GM19397 (cell line): ENCODE results near the gene CSMD2.
"Not testable (repeated sequence)": the region's sequence is repeated elsewhere in the genome, so short reads cannot be mapped to it uniquely, and the experiment has no call there.

Source experiments
- ATAC-seq: cut with Tn5 transposase; IDR thresholded peaks from one replicate; pipeline ENCODE4 v1.9.1; 2021; ENCODE audit warnings: mild to moderate bottlenecking, moderate library complexity; ENCODE audit not compliant: unreplicated experiment

CSMD2 gene

DNA sequence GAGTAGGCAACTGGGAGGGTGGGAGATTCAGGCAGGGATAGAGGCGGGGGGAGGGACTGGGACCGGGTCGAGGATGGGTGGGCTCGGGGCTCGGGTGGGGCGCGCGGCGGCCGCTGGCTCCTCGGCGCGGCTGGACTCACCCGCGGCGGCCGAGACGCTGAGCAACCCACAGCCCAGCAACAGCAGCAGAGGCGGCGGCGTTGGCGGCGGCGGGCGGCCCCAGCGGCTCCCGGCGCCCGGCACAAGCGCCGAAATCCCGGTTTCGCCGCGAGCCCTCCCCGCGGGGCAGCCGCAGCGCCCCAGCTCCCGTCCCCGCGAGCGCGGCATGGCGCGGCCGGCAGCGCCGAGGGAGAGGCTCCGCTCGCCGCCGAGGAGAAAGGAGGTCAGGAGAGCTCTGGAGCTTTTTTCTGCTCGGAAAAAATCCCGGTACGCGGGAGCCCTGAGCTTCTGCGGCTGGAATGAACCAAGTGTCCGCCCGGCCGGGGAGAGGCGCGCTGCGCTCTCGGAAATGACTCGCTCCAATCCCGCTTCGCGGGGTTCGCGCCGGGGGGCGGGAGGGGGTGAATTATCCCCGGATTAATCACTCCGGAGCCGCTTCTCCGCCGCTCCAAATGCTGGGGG, at the start of gene CSMD2:
Gene CSMD2 (minus strand): TSS at position 460 of the 621 bp plus-strand sequence. CDS start 133 bp downstream, at position 327.
- no peak for ATAC-seq

DNA sequence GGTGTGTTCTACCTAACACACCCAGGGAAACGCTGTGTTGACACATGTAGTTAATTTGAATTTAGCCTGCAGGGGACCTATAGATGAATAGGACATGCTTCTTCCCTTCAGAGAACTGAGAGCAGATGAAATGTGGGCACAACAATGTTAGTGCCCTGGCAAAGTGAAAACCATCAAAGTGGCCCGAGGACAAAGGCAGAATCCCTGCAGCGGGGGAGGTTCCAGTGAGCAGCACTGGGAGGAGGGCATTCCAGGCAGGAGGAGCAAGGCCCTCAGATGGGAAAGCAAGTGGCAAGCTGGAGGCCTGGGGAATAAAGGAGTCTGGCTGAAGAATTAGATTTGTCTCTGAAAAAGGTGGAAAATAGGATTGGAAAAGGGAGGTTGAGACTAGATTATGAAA, 48.9 kb upstream of the CSMD2 start:
- ATAC-seq: no peak

DNA sequence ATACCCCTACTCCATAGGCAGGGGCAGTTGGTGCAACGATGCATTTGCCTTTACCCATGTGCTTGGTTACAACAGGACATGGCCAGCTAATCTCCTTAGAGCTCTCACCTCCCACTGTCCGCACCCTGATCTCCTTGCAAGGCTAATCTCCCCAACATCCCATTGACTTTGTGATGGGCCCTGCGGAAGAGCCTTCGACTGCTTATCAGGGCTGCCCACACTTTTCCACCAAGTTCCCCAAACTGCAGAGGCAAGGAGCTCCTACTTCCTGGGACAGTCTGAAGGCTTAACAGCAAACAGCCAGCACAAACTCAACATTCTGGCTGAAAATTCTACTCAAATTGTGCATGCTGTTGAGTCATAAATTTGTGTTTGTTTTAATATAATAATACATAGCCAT, 47.6 kb upstream of the CSMD2 start:
- ATAC-seq: no peak

DNA sequence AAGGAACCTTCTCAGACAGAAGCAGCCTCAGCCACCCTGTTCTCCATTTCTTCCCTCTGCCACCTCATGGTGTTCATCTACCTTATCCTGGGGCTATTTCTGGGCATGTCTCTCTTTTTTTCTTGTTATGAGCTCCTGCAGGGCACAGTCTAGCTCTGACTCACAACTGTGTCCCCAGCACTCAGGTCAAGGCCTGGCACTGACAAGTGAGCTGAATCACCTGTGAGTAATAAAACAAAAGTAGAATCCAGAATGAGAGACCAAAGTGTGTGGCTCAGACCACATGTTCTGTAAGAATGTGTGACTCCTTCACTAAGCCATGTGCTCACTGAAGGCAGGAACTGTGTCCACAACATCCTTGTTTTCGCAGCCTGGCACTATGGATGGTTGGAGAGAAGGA, 34.9 kb upstream of the CSMD2 start:
- no peak for ATAC-seq

GRCh38 chr1:34192621-34193020, 27.6 kb upstream of the CSMD2 start:
- ATAC-seq: no peak

DNA sequence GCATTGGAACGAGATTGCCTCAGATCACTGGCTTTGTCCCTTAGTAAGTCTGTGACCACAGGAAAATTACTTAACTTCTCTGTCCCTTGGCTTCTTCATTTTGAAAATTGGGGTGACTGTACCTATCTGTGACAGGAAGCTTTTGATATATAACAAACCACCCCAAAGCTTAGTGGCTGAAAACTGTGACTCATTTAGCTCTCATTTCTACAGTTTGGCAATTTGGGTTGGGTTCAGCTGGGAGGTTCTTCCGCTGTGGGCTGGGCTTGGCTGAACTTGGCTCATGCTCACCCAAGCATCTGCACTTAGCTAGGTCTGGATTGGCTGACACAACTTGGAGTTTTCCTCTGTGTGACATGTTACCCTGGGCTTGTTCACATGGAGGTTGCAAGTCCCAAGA, 25.7 kb upstream of the CSMD2 start:
- no peak for ATAC-seq

DNA sequence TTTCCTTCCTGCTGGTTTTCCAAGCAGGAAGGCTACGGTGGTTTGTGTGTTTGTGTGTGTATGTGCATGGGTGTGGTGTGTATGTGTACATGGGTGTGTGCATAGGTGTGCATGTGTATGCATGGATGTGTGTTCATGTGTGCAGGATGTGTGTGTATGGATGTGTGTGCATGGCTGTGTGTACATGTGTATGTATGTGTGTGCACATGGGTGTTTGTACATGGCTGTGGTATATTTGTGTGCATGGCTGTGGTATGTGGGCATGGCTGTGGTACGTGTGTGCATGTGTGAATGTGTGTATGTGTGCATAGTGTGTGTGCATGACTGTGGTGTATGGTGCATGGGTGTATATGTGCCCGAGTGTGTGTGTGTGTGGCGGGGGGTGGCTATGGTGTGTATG, 24.0 kb upstream of the CSMD2 start:
- no peak for ATAC-seq

DNA sequence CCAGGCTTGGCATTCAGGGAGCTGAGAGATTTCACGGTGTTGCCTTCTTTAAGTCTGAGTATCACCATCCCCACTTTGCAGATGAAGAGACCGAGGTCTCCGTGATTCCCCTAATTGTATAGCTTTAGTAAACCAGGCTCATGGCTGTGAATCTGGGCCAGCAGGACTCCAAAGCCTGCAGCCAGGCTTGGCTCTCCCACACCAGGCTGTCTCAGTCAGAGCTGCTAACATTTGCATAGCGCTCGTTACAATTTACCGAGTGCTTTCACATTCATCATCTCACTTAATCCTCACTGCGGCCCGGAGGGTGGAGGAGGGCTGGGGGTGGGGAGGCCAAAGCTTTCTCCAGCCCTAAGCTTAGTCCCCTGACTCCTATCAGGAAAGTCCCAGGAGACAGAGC, 23.4 kb upstream of the CSMD2 start:
- no peak for ATAC-seq

GRCh38 chr1:34186741-34187494, 21.9 kb upstream of the CSMD2 start:
- ATAC-seq: no peak

- ATAC-seq: not testable (repeated sequence)
These were observed 18.4 kb upstream of the CSMD2 start for GRCh38 chr1:34183381-34183780.

GRCh38 chr1:34178072-34178471, 13.0 kb upstream of the CSMD2 start:
- ATAC-seq: no peak

DNA sequence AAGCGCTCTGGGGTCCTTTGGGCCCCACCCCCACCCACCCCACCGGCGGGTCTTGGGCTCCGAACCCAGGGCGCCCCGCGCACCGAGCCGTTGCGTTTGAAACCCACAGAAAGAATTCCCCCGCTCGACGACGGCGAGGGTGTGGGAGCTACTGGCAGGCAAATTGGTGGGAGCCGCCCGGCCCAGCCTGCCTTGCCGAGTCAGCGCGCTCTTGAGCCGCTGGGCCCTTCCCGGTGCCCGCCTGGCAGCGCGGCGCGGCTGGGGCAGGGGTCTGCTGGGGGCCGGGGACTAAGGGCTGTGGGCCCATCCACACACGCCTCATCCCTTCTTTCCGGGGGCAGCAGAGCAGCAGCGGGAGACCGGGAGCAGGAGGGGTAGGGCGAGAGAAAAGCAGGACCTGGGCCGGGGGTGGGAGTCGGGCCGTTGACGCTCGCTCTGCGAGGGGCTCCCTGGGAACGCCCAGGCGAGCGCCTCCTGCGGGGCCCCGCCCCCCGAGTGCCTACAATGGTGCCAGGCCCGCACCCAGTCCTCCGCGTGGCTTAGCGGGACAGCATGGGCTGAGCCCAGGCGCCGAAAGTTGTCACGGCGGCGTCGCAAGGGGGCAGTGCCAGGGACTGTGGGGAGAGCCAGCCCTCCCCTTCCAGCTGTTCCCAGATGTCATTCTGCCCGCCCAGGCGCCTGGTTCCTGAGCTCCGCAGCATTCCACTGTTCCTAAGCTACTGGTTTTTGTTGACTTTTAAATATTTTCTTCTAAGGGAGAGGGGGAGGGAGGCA, 12.0 kb upstream of the CSMD2 start, which contains the start of gene C1orf94:
Gene C1orf94 (plus strand): TSS at position 78 of the 774 bp plus-strand sequence. CDS start 883 bp downstream, outside the sequence.
- ATAC-seq: no peak

GRCh38 chr1:34175744-34176143, 10.7 kb upstream of the CSMD2 start:
- no peak for ATAC-seq

- ATAC-seq: no peak
These were observed 2.4 kb upstream of the CSMD2 start for GRCh38 chr1:34167389-34167788.

GRCh38 chr1:34166625-34167361, 1.8 kb upstream of the CSMD2 start:
- no peak for ATAC-seq

DNA sequence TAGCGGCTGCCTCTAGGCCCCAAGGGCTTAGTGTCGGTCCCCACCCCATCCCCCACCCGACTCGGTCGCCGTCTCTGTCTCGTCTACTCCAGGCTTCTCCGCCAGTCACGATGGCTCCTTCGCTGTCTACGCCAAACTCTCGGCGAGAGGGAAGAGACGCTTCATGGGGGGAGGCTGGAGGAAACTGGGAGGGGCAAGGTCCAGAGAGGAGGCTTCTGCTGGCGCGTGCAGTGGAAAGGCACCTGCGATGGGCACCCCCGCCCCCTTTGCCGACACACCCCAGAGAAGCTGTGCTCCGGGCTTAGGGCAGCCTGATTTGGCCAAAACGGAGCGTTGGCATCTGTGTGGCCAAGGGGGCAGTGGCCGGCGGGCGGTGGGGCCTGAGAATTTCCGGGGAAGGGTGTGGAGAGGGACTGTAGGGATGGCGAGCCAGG, 1.2 kb upstream of the CSMD2 start:
- no peak for ATAC-seq

- ATAC-seq: no peak
These were observed 442 bp upstream of the CSMD2 start for GRCh38 chr1:34165422-34165921.

GRCh38 chr1:34163792-34164731, 968 bp downstream of the CSMD2 start:
- no peak for ATAC-seq

- ATAC-seq: peak; percentile 70
These were observed 1.9 kb downstream of the CSMD2 start for GRCh38 chr1:34162852-34163766.
